ENCODE data around the gene TEP1. TPM values are rescaled to one million over a fixed set of nuclear protein-coding genes. Genes with fewer than 3 reads are reported as not detected.

Gene TEP1
- total and polyA plus RNA-seq, 2 of the 8 experiments (the other 6 are each of a cell fraction or from before 2014, with no cell fraction given), result 6.9 to 10.7 TPM

DNA sequence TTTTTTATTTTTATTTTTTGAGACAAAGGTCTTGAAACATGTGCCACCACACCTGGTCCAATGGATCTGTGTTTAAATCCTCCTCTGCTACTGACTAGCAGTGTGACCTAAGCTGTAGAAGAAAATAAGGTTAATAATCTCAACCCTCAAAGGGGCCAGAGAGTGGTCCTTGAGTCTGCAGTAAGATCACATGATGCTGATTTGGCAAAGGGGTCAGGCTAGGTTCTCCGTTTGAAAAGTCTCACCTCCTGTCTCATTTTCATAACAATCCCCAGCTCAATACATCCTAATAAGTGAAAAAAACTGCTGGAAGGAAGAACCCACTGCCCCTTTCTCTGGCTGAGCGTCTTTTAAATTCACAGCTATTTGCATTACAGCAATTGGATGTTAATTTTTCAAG, 8.0 kb upstream of the TEP1 start (continued):
- TF ChIP-seq, protein P1, sequence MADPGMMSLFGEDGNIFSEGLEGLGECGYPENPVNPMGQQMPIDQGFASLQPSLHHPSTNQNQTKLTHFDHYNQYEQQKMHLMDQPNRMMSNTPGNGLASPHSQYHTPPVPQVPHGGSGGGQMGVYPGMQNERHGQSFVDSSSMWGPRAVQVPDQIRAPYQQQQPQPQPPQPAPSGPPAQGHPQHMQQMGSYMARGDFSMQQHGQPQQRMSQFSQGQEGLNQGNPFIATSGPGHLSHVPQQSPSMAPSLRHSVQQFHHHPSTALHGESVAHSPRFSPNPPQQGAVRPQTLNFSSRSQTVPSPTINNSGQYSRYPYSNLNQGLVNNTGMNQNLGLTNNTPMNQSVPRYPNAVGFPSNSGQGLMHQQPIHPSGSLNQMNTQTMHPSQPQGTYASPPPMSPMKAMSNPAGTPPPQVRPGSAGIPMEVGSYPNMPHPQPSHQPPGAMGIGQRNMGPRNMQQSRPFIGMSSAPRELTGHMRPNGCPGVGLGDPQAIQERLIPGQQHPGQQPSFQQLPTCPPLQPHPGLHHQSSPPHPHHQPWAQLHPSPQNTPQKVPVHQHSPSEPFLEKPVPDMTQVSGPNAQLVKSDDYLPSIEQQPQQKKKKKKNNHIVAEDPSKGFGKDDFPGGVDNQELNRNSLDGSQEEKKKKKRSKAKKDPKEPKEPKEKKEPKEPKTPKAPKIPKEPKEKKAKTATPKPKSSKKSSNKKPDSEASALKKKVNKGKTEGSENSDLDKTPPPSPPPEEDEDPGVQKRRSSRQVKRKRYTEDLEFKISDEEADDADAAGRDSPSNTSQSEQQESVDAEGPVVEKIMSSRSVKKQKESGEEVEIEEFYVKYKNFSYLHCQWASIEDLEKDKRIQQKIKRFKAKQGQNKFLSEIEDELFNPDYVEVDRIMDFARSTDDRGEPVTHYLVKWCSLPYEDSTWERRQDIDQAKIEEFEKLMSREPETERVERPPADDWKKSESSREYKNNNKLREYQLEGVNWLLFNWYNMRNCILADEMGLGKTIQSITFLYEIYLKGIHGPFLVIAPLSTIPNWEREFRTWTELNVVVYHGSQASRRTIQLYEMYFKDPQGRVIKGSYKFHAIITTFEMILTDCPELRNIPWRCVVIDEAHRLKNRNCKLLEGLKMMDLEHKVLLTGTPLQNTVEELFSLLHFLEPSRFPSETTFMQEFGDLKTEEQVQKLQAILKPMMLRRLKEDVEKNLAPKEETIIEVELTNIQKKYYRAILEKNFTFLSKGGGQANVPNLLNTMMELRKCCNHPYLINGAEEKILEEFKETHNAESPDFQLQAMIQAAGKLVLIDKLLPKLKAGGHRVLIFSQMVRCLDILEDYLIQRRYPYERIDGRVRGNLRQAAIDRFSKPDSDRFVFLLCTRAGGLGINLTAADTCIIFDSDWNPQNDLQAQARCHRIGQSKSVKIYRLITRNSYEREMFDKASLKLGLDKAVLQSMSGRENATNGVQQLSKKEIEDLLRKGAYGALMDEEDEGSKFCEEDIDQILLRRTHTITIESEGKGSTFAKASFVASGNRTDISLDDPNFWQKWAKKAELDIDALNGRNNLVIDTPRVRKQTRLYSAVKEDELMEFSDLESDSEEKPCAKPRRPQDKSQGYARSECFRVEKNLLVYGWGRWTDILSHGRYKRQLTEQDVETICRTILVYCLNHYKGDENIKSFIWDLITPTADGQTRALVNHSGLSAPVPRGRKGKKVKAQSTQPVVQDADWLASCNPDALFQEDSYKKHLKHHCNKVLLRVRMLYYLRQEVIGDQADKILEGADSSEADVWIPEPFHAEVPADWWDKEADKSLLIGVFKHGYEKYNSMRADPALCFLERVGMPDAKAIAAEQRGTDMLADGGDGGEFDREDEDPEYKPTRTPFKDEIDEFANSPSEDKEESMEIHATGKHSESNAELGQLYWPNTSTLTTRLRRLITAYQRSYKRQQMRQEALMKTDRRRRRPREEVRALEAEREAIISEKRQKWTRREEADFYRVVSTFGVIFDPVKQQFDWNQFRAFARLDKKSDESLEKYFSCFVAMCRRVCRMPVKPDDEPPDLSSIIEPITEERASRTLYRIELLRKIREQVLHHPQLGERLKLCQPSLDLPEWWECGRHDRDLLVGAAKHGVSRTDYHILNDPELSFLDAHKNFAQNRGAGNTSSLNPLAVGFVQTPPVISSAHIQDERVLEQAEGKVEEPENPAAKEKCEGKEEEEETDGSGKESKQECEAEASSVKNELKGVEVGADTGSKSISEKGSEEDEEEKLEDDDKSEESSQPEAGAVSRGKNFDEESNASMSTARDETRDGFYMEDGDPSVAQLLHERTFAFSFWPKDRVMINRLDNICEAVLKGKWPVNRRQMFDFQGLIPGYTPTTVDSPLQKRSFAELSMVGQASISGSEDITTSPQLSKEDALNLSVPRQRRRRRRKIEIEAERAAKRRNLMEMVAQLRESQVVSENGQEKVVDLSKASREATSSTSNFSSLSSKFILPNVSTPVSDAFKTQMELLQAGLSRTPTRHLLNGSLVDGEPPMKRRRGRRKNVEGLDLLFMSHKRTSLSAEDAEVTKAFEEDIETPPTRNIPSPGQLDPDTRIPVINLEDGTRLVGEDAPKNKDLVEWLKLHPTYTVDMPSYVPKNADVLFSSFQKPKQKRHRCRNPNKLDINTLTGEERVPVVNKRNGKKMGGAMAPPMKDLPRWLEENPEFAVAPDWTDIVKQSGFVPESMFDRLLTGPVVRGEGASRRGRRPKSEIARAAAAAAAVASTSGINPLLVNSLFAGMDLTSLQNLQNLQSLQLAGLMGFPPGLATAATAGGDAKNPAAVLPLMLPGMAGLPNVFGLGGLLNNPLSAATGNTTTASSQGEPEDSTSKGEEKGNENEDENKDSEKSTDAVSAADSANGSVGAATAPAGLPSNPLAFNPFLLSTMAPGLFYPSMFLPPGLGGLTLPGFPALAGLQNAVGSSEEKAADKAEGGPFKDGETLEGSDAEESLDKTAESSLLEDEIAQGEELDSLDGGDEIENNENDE (IDR thresholded peaks at IDR 0.05; ENCODE audit: insufficient replicate concordance, low read length), result no peak
- no peak for TF ChIP-seq SIN3A (conservative IDR thresholded peaks at IDR 0.05 in 1 of 2, IDR thresholded peaks at IDR 0.05 in 1 of 2; ENCODE audit: low read depth in 1 of 2, low read length in 2 of 2)
- TF ChIP-seq, protein P2, sequence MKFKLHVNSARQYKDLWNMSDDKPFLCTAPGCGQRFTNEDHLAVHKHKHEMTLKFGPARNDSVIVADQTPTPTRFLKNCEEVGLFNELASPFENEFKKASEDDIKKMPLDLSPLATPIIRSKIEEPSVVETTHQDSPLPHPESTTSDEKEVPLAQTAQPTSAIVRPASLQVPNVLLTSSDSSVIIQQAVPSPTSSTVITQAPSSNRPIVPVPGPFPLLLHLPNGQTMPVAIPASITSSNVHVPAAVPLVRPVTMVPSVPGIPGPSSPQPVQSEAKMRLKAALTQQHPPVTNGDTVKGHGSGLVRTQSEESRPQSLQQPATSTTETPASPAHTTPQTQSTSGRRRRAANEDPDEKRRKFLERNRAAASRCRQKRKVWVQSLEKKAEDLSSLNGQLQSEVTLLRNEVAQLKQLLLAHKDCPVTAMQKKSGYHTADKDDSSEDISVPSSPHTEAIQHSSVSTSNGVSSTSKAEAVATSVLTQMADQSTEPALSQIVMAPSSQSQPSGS (IDR thresholded peaks at IDR 0.05; ENCODE audit: low read length), result no peak
- TF ChIP-seq ASH2L (IDR thresholded peaks at IDR 0.05; ENCODE audit: low read length), result no peak
- no peak for TF ChIP-seq SUZ12 (IDR thresholded peaks at IDR 0.05; ENCODE audit: low read length)
- TF ChIP-seq HDAC2 (IDR thresholded peaks at IDR 0.05; ENCODE audit: borderline replicate concordance in 1 of 2, low read depth in 2 of 2, low read length in 2 of 2), result no peak
- no peak for TF ChIP-seq EZH2 (IDR thresholded peaks at IDR 0.05; ENCODE audit: low read depth, low read length, severe bottlenecking)
- TF ChIP-seq SP1 (IDR thresholded peaks at IDR 0.05; ENCODE audit: low read depth, low read length), result no peak
- TF ChIP-seq POLR2AphosphoS5 (IDR thresholded peaks at IDR 0.05; ENCODE audit: low read depth, low read length), result no peak
- no peak for TF ChIP-seq TBP (IDR thresholded peaks at IDR 0.05; ENCODE audit: low read depth, low read length)
